Mucosa of gallbladder (tissue), 1 donor: Measurements from ENCODE around the gene ADGRA1. TPM values are rescaled to one million over a fixed set of nuclear protein-coding genes. Genes with fewer than 3 reads are reported as not detected.

ENCODE experiments used
- DNase-seq: peaks from one replicate; pipeline ENCODE4 v3.0.0-alpha.2; 2020; ENCODE audit warnings: low spot score
- total RNA-seq: library from RNA; stranded (reverse); gene quantifications from one replicate; pipeline ENCODE4 v1.2.1, GENCODE V29; 2021
- donor health status: DM: no; HTN: no; CAD: no.

Gene ADGRA1
- total RNA-seq, 1 donor from 2014 or later = not detected

GRCh38 chr10:133056651-133057178 lies 31.0 kb upstream of the ADGRA1 start:
- DNase-seq = no peak

- no peak for DNase-seq
Observed at GRCh38 chr10:133058331-133059092, 29.2 kb upstream of the ADGRA1 start.

GRCh38 chr10:133059093-133059470 lies 28.6 kb upstream of the ADGRA1 start:
- DNase-seq = no peak

- DNase-seq = no peak
Observed at GRCh38 chr10:133059571-133059970, 28.2 kb upstream of the ADGRA1 start.

GRCh38 chr10:133060022-133060421 lies 27.7 kb upstream of the ADGRA1 start:
- no peak for DNase-seq

- DNase-seq = no peak
Observed at GRCh38 chr10:133060466-133060865, 27.3 kb upstream of the ADGRA1 start.

- no peak for DNase-seq
Observed at GRCh38 chr10:133060881-133061280, 26.8 kb upstream of the ADGRA1 start.

- DNase-seq = no peak
Observed at GRCh38 chr10:133061296-133062038, 26.3 kb upstream of the ADGRA1 start.

- no peak for DNase-seq
Observed at GRCh38 chr10:133062085-133062484, 25.6 kb upstream of the ADGRA1 start.

GRCh38 chr10:133062635-133063034 lies 25.1 kb upstream of the ADGRA1 start:
- no peak for DNase-seq

- DNase-seq = no peak
Observed at GRCh38 chr10:133067149-133068105, 20.3 kb upstream of the ADGRA1 start.

GRCh38 chr10:133068111-133069032 lies 19.4 kb upstream of the ADGRA1 start:
- no peak for DNase-seq

- no peak for DNase-seq
Observed at GRCh38 chr10:133069033-133069525, 18.6 kb upstream of the ADGRA1 start.

- no peak for DNase-seq
Observed at GRCh38 chr10:133070405-133070804, 17.3 kb upstream of the ADGRA1 start.

- no peak for DNase-seq
Observed at GRCh38 chr10:133070810-133071209, 16.9 kb upstream of the ADGRA1 start.

- no peak for DNase-seq
Observed at GRCh38 chr10:133071733-133072132, 16.0 kb upstream of the ADGRA1 start.

- no peak for DNase-seq
Observed at GRCh38 chr10:133072196-133072595, 15.5 kb upstream of the ADGRA1 start.

- DNase-seq = no peak
Observed at GRCh38 chr10:133072720-133073390, 14.9 kb upstream of the ADGRA1 start.

GRCh38 chr10:133075346-133076137 lies 12.2 kb upstream of the ADGRA1 start:
- DNase-seq = no peak
